ENCODE results near the gene ATAT1.

ATAT1 gene

DNA sequence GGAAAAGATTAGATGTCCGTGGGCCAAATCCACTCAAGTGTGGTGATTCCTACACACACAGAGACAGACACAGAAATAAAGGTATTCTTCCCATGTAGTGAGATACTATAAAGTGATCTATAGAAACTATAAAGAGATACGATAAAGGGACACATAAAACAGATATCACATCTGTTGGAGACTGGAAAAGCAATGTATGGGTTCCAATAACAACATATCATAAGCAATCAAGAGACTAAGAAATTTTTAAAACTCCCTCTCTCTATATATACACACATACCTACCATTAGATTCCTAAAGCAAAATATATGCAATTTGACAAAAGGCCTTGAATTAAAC, 14.8 kb upstream of the ATAT1 start:
- intact Hi-C loops (cut with DNase I) = loop anchor here (5.0 kb wide), 1 partner anchor 40 kb away; the partner anchor contains the start of gene ABCF1
- no peak for DNase-seq

DNA sequence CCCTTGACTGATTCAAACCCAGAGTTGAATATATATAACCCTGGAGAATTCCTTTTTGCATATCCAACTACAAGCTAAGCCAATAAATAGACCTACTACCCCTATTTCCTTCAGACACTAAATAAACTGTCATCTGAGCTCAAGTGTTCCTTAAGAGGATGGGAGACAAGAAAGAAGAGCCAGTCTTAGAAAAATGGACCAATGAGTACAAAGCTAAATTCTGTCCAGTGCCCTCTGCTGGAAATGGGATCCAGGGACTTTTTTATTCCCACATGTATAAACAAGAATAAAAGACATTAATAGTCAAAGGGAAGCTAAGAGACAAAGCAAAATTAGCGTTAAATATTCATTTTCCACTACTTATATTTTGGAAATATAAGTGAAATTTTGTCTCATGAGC, 14.5 kb upstream of the ATAT1 start:
- no peak for DNase-seq
- intact Hi-C loops (cut with DNase I) = loop anchor here (5.0 kb wide), 1 partner anchor 40 kb away; the partner anchor contains the start of gene ABCF1

DNA sequence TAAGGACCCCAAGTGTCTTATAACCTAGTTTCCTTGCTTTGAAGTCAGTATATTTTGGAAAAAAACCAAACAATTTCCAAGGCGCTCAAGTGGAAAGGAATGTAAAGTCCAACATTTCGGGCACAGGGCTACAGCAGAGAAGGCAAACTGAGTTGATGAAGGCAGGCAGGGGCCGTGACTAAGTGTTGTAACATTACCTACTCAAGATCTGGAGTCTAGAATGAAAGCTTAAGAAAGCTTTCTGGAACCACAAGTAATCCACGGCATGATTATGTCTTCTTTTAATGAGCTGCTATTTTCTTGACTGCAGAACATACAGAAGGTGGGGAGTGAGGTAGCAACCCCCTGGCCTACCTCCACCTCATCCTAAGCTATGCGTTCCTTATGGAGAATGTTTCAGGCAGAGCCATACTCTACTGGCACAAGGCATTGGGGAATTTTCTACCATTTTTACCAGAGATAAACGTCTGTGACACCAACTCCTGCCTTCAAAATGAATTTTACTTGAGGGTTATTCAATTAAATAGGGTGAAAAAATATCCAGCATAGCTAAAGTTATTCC, 13.9 kb upstream of the ATAT1 start:
- DNase-seq = no peak
- intact Hi-C loops (cut with DNase I) = loop anchor here (5.0 kb wide), 1 partner anchor 40 kb away; the partner anchor contains the start of gene ABCF1

- intact Hi-C loops (cut with DNase I) = loop anchor here (5.0 kb wide), 1 partner anchor 41 kb away; the partner anchor contains the start of gene ABCF1
- DNase-seq = no peak
Observed at GRCh38 chr6:30613251-30614043, 13.2 kb upstream of the ATAT1 start.

DNA sequence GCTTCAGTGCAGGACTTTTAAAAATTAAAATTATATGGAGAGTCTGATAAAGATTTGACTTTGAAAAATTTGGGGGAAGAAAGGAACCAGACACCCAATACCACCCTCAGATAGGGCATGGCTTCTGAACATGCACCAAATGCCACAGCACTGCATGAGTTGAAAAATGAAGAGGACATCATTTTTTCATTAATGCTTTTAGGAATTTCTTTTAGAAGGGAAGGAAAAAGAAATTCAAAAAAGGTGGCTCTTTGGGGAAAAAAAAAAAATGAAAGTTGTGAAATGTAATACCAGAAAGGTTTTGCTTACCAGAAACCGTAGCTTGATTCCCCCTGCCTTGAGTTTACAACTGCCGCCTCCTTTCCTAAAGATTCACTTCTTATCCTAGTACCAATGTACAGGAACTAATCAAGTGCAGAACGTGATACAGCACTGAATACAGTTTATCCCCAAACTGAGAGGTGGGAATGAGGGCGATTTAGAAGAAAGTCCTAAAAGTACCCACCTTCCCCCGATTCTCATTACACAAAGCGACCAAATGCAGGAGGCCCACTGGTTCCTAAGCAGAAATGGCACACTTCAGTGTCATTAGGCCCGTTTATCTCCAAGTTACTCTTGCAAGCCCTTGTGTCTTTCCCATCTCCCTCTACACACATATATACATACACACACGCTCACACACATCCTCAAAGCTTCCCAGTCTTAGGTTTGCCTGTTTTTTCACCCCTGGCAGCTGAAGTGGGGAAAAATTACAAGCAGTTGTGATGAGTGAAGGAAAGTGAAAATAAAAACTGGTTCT, 12.4 kb upstream of the ATAT1 start:
- intact Hi-C loops (cut with DNase I) = loop anchor here (5.0 kb wide), 1 partner anchor 42 kb away; the partner anchor contains the start of gene ABCF1
- DNase-seq = peak in 1 of 42 donors; percentile 29

GRCh38 chr6:30614843-30615218, 11.8 kb upstream of the ATAT1 start:
- intact Hi-C loops (cut with DNase I) = loop anchor here (5.0 kb wide), 2 partner anchors 43 to 107 kb away; partner anchors contain the start of genes ABCF1 and TUBB

DNA sequence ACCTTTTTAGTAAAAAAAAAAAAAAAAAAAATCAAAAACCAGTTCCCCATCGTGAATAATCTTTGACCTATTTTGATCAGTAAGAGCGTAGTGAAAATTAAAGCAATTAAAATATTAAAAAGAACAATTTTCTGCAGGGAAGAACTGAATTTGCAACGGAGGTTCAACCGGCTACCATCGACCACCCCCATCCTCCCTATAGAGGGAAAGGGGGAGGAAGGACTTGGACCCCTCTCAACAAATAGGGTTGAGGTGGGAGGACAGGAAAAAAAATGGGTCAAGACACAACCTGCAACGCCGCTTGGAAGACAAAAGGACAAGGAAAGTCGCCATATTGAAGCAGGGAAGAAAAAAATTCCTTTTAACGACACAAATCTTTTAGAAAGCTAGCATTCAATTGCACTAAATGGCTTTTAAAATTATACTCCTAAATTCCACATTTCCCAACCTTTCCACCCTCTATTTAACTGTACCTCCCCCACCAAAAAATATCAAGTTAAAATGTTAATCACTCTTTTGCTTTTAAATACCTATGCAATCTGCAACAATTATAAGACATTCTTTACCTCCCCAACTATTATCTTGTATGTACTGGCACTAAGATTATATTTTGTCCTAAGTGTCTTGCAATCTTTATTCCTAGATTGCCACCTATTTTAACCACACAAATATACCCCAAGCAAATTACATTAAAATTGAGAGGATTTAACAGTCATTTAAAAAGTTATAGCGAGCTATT, 11.3 kb upstream of the ATAT1 start:
- DNase-seq = peak in 24 of 42 donors; percentile 15 to 70 (median 44)
- intact Hi-C loops (cut with DNase I) = loop anchor here (5.0 kb wide), 1 partner anchor 107 kb away; the partner anchor contains the start of gene TUBB

More at GRCh38 chr6:30614843-30615218, 11.8 kb upstream of the ATAT1 start:
- DNase-seq = peak; percentile 62 to 97 (median 90)

GRCh38 chr6:30615958-30616810, 10.5 kb upstream of the ATAT1 start:
- intact Hi-C loops (cut with DNase I) = loop anchor here (5.0 kb wide), 1 partner anchor 106 kb away; the partner anchor contains the start of gene TUBB
- DNase-seq = peak in 1 of 42 donors; percentile 42

DNA sequence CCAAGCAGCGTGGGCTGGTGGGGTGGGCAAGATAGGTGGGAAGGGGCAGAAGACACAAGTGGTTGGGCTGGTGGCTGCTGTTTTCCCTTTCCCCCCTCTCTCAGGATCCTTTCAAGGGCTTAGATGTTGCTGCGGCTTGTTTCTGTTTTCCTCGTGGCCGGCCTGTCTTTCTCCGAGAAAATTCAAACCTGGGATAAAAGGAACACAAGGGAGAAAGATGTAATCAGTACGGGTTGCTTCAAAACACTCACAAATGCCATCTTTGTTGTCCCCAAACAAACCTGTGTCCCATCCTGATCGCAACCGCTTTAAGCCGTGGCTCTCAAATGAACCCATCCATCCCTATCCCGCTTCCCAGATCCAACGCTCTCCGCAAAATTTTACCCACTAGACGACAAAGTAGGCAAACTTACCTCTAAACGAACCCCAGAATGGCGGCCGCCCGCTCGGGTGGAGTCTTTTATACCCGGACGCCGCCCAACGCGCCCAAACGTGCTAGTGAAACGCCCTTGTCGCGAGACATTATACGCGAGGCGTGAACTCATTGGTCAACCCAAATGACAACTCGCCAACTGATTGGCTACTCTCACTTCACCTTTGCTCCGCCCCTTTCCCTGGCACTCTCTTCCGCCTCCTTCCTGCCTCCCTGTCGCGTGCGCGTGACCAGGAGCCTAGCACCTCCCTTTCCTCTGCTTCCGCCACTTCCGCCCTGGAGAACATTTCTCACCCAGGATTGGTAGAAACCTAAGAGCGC, 9.7 kb upstream of the ATAT1 start, which contains the start of gene PPP1R10:
PPP1R10 (minus strand) TSS at position 433 of the 754 bp plus-strand sequence. CDS start 7,299 bp downstream, outside the sequence.
- DNase-seq = peak; percentile 96 to 100 (median 99)
- intact Hi-C loops (cut with DNase I) = loop anchor here (5.0 kb wide), 1 partner anchor 105 kb away; the partner anchor contains the start of gene TUBB

GRCh38 chr6:30617565-30618269, 9.0 kb upstream of the ATAT1 start, which contains the start of gene MRPS18B:
Gene MRPS18B, plus strand, starts transcription at chr6:30617840. Its CDS starts 26 bp downstream, at chr6:30617866.
- peak; percentile 96 to 99 (median 99) for DNase-seq
- intact Hi-C loops (cut with DNase I) = loop anchor here (5.0 kb wide), 1 partner anchor 105 kb away; the partner anchor contains the start of gene TUBB

- intact Hi-C loops (cut with DNase I) = loop anchor here (5.0 kb wide), 1 partner anchor 104 kb away; the partner anchor contains the start of gene TUBB
- no peak for DNase-seq
Observed at GRCh38 chr6:30618270-30618797, 8.3 kb upstream of the ATAT1 start.

GRCh38 chr6:30619561-30619960, 7.1 kb upstream of the ATAT1 start:
- DNase-seq = no peak
- intact Hi-C loops (cut with DNase I) = loop anchor here (5.0 kb wide), 1 partner anchor 103 kb away; the partner anchor contains the start of gene TUBB

- DNase-seq = no peak
- intact Hi-C loops (cut with DNase I) = loop anchor here (10.0 kb wide), 1 partner anchor 49 kb away; the partner anchor contains the start of gene DHX16
Observed at GRCh38 chr6:30625511-30625910, 1.2 kb upstream of the ATAT1 start.

DNA sequence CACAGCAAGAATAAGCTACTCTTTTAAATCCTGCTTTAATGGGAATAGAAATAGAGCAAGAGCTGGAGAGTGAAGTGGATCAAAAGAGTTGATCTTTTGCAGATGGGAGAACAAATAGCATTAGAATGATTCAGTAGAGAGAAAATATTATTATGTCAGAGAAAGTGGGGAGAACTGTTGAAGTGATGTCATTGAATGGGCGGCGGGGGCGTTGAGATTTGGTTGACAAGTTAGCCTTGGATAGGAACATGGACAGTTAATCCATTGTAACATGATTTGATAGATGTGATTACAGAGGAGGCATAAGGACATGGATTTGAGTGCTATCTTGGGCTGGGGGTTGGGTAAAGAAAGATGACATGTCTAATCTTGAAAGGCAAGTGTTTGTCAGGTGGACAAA, 9.2 kb downstream of the ATAT1 start:
- intact Hi-C loops (cut with DNase I) = no loop called here
- no peak for DNase-seq

DNA sequence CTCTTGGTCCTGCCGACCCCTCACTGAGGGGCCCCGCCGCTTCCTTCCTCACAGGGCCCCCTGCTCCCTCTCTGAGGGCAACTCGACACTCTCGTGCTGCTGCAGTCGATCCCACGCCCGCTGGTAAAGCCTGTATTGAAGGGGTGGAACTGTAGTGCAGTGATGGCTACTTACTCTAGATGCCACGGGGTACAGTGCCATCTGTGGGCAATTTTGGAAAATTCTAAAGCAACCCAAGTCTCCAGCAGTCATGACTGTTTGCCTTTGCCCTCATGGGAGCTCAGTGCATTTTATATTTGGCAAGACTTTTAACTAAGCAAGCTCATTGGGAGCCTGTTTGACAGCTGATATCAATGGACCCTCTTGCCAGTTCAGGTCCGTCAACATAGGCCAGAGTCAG, 13.8 kb downstream of the ATAT1 start:
- intact Hi-C loops (cut with DNase I) = no loop called here

More for the DNA sequence above, 13.8 kb downstream of the ATAT1 start:
- no peak for DNase-seq

All from head of caudate nucleus (tissue), 42 donors.